ENCODE results near the gene EXOSC2.

DNA sequence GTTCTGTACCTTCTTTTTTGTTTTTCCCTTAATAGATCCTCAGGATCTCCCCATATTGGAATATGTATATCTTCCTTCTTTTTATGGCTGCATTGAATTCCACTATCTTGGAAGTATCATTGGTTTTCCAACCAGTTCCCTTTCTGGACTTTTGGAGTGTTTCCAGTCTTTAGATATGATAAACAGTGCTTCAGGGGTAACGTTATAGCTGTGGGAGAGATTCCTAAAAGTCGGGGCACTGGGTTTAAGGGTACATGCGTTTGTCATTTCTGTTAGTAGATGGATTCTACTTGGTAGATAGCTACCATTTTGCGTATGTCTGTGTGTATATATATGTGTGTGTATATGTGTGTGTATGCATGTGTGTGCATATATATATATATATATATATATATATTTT, 42.0 kb downstream of the EXOSC2 start:
- TF ChIP-seq, protein P1, sequence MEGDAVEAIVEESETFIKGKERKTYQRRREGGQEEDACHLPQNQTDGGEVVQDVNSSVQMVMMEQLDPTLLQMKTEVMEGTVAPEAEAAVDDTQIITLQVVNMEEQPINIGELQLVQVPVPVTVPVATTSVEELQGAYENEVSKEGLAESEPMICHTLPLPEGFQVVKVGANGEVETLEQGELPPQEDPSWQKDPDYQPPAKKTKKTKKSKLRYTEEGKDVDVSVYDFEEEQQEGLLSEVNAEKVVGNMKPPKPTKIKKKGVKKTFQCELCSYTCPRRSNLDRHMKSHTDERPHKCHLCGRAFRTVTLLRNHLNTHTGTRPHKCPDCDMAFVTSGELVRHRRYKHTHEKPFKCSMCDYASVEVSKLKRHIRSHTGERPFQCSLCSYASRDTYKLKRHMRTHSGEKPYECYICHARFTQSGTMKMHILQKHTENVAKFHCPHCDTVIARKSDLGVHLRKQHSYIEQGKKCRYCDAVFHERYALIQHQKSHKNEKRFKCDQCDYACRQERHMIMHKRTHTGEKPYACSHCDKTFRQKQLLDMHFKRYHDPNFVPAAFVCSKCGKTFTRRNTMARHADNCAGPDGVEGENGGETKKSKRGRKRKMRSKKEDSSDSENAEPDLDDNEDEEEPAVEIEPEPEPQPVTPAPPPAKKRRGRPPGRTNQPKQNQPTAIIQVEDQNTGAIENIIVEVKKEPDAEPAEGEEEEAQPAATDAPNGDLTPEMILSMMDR (IDR thresholded peaks at IDR 0.05) = no peak
- no peak for TF ChIP-seq POLR2A (IDR thresholded peaks at IDR 0.05)
- TF ChIP-seq EP300 (IDR thresholded peaks at IDR 0.05) = no peak
